ENCODE measurements around the gene PIK3AP1. TPM values are rescaled to one million over a fixed set of nuclear protein-coding genes. Genes with fewer than 3 reads are reported as not detected.

PIK3AP1 gene
- total and polyA plus RNA-seq, 2 of the 4 experiments (the other 2 are of a cell fraction): under 0.01 to 0.14 TPM

GRCh38 chr10:96764425-96765060, 44.2 kb upstream of the PIK3AP1 start:
- Histone ChIP-seq H3K4me1 (ENCODE audit: control insufficient read depth, insufficient read depth, low read length) (no peaks in the 10 kb centered on the region), H3K9me1 (ENCODE audit: insufficient read depth, low read length) (no peaks in the 10 kb centered on the region), H2AK5ac (ENCODE audit: low read depth, low read length) (no peak overlapping the region), H4K20me1 (ENCODE audit: insufficient read depth, low read length) (no peaks in the 10 kb centered on the region), H3K79me1 (ENCODE audit: low read depth in 1 of 2, low read length in 2 of 2) (no peaks in the 10 kb centered on the region), H2AFZ (replicated peaks; ENCODE audit: low read length, poor library complexity) (peak overlapping the region; percentile 49), H3K27ac (ENCODE audit: insufficient read depth, low read length) (no peak overlapping the region), H3K9ac (ENCODE audit: low read depth, low read length) (no peak overlapping the region), H2BK20ac (ENCODE audit: low read depth, low read length) (no peak overlapping the region), H2BK120ac (ENCODE audit: low read depth, low read length) (no peak overlapping the region), H4K8ac (ENCODE audit: low read depth in 2 of 2, low read length in 2 of 2) (no peak overlapping the region), H4K91ac (ENCODE audit: insufficient read depth, low read depth, low read length) (no peak overlapping the region), H3K23ac (ENCODE audit: low read depth, low read length) (no peak overlapping the region), H3K4ac (ENCODE audit: low read depth, low read length) (no peak overlapping the region), H2BK5ac (ENCODE audit: low read depth, low read length, poor library complexity, severe bottlenecking) (no peak overlapping the region), H3K4me3 (ENCODE audit: insufficient read depth, low read depth, low read length) (no peak overlapping the region), H3K56ac (ENCODE audit: extremely low read depth, insufficient read depth, low read length) (no peak overlapping the region), H3K36me3 (ENCODE audit: control insufficient read depth, insufficient read depth, low read length) (no peaks in the 10 kb centered on the region), H3K14ac (replicated peaks; ENCODE audit: low read depth, low read length) (no peak overlapping the region), H3K9me3 (ENCODE audit: control insufficient read depth, insufficient read depth, low read length) (no peaks in the 10 kb centered on the region), H3K27me3 (ENCODE audit: control insufficient read depth, insufficient read depth, low read length) (peaks cover 7% of the 10 kb centered on the region), H3K18ac (ENCODE audit: low read depth, low read length) (no peak overlapping the region), H4K5ac (ENCODE audit: low read depth, low read length) (no peak overlapping the region), H3K4me2 (ENCODE audit: low read depth, low read length) (no peak overlapping the region), H2AK9ac (replicated peaks; ENCODE audit: low read depth, low read length, poor library complexity) (no peak overlapping the region), H2BK15ac (ENCODE audit: low read depth, low read length) (no peak overlapping the region)
- in situ Hi-C loops (cut with MboI; ENCODE audit: low sequenced_read_pairs): no loop called here
- DNase-seq (no peak), ATAC-seq (ENCODE audit: low read depth) (no peak)
- BruUV-seq (replicated peaks): no TSS peak
- TF ChIP-seq RAD21 (IDR thresholded peaks at IDR 0.05; ENCODE audit: low read length) (no peak), RFX5 (IDR thresholded peaks at IDR 0.05; ENCODE audit: low read depth, low read length) (no peak), NFE2L2 (IDR thresholded peaks at IDR 0.05; ENCODE audit: low read depth, low read length) (no peak), USF2 (IDR thresholded peaks at IDR 0.05; ENCODE audit: low read depth, low read length) (no peak), FOS (IDR thresholded peaks at IDR 0.05; ENCODE audit: low read depth, low read length) (no peak), SMC3 (IDR thresholded peaks at IDR 0.05; ENCODE audit: low read depth, low read length) (no peak), CTCF (conservative IDR thresholded peaks at IDR 0.05; ENCODE audit: low read depth, low read length) (no peak), MAZ (IDR thresholded peaks at IDR 0.05; ENCODE audit: borderline replicate concordance, low read depth, low read length) (no peak), BHLHE40 (IDR thresholded peaks at IDR 0.05; ENCODE audit: low read depth, low read length) (no peak), ELK1 (IDR thresholded peaks at IDR 0.05; ENCODE audit: borderline replicate concordance, low read depth, low read length) (no peak), MAFK (IDR thresholded peaks at IDR 0.05; ENCODE audit: low read depth, low read length) (no peak), CHD1 (IDR thresholded peaks at IDR 0.05; ENCODE audit: low read depth, low read length) (no peak), RCOR1 (IDR thresholded peaks at IDR 0.05; ENCODE audit: insufficient replicate concordance, low read length) (no peak), CEBPB (IDR thresholded peaks at IDR 0.05; ENCODE audit: low read depth, low read length) (no peak), MXI1 (IDR thresholded peaks at IDR 0.05; ENCODE audit: borderline replicate concordance, low read depth, low read length) (no peak), POLR2A (IDR thresholded peaks at IDR 0.05; ENCODE audit: low read depth, low read length) (no peak)
- WGBS, 2 experiments (ENCODE audit: extremely low coverage in 2 of 2, insufficient read length in 1 of 2): no CpG with 5 or more reads among the region's 4 CpGs
- POLR2A ChIA-PET (ENCODE audit: unreplicated experiment): no interaction called here
- CTCF ChIA-PET: no interaction called here
- dilution Hi-C loops (cut with HindIII; ENCODE audit: low sequenced_read_pairs, unreplicated experiment): no loop called here
- intact Hi-C loops (cut with micrococcal nuclease): loop anchor here (1.0 to 10.0 kb wide), 5 partner anchors 66 to 590 kb away; partner anchors contain the start of gene TLL2
